Fibroblast of upper back skin (primary cell): ENCODE measurements around the gene MGAT4A.
"Not testable (repeated sequence)": the region's sequence is repeated elsewhere in the genome, so short reads cannot be mapped to it uniquely, and the experiment has no call there.

Experiments
- DNase-seq: peaks from one replicate; pipeline ENCODE4 v3.0.0-alpha.2; 2013

The MGAT4A gene

GRCh38 chr2:98728088-98728718, 2.7 kb downstream of the MGAT4A start:
- DNase-seq, result not testable (repeated sequence)

GRCh38 chr2:98727369-98728087, 3.4 kb downstream of the MGAT4A start:
- no peak for DNase-seq

GRCh38 chr2:98726735-98727368, 4.1 kb downstream of the MGAT4A start:
- no peak for DNase-seq

GRCh38 chr2:98726205-98726604, 4.7 kb downstream of the MGAT4A start:
- no peak for DNase-seq

- no peak for DNase-seq
These were observed 10.6 kb downstream of the MGAT4A start for GRCh38 chr2:98720286-98720685.

GRCh38 chr2:98717621-98718020, 13.3 kb downstream of the MGAT4A start:
- DNase-seq, result no peak

- DNase-seq, result no peak
These were observed 14.1 kb downstream of the MGAT4A start for GRCh38 chr2:98716786-98717185.

GRCh38 chr2:98715812-98716451, 15.0 kb downstream of the MGAT4A start:
- no peak for DNase-seq

GRCh38 chr2:98713332-98714015, 17.5 kb downstream of the MGAT4A start:
- no peak for DNase-seq

- no peak for DNase-seq
These were observed 18.8 kb downstream of the MGAT4A start for GRCh38 chr2:98712145-98712544.

- no peak for DNase-seq
These were observed 19.4 kb downstream of the MGAT4A start for GRCh38 chr2:98711506-98711905.

GRCh38 chr2:98710734-98711133, 20.2 kb downstream of the MGAT4A start:
- no peak for DNase-seq

- no peak for DNase-seq
These were observed 21.4 kb downstream of the MGAT4A start for GRCh38 chr2:98709535-98709934.

- no peak for DNase-seq
These were observed 22.3 kb downstream of the MGAT4A start for GRCh38 chr2:98708396-98709186.

- no peak for DNase-seq
These were observed 24.3 kb downstream of the MGAT4A start for GRCh38 chr2:98706591-98706990.

- no peak for DNase-seq
These were observed 25.7 kb downstream of the MGAT4A start for GRCh38 chr2:98705333-98705617.

- DNase-seq, result no peak
These were observed 26.2 kb downstream of the MGAT4A start for GRCh38 chr2:98704499-98705332.

- DNase-seq, result no peak
These were observed 27.2 kb downstream of the MGAT4A start for GRCh38 chr2:98703738-98704137.

- DNase-seq, result peak; percentile 23
These were observed 27.9 kb downstream of the MGAT4A start for GRCh38 chr2:98702858-98703620.

- DNase-seq, result no peak
These were observed 28.7 kb downstream of the MGAT4A start for GRCh38 chr2:98702127-98702802.
